Hematopoietic multipotent progenitor cell (in vitro differentiated cells): Measurements from ENCODE around the gene CHID1. TPM values are rescaled to one million over a fixed set of nuclear protein-coding genes. Genes with fewer than 3 reads are reported as not detected.

Experiments
- DNase-seq, 3 donors: peaks; one replicate each; pipeline ENCODE4 v3.0.0-alpha.2; 2011 to 2015; ENCODE audit warnings: low read depth in 2 of 3, low spot score in 2 of 3
- total RNA-seq: library from RNA; depleted of rRNA; stranded (reverse); fragments of >200 nt; gene quantifications from one replicate; pipeline ENCODE4 v1.2.3, GENCODE V29; 2012

Gene CHID1
- total RNA-seq, 1 donor = 36.1 TPM

DNA sequence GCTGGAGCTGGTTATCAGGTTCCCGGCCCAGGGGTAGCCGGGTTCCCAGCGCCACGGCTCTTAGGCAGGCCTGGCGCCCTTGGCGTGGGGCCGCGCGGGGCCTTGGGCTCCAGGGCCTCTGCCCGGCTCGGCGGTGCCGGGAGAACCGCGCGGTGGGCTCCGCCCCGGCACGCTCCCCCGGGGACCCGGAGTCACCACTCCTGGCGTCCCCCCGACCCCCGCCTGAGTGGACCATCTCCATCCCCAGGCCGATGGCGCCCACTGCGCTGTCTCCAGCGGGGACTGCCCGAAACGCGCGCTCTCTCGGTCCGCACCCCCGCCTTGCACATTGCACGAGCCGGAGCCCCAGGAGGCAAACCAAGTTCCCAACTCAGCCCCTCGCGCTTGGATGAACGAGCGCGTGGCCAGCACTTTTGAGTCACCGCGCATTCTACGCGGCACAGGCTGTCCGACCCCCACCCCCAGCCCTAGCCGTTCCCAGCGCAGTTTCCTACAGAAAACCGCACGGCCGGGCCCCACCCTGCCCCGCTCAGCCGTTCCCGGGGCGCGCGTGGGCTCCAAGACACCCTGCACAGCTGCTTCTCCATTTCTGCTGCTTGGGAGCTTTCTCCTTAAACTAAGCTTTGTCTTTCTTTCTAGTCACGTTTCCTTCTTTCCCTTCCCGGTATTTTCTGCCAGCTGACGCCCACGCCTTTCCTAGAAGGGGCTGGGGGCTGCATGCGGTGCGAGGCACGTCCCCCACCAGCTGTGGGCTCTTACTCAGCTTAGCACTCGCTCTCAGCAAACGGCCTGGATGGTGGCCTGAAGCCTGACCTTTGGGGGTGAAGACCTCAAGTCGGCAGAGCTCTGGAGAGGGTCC, 650 bp upstream of the CHID1 start:
- DNase-seq = peak in 2 of 3 donors; percentile 54 to 60

DNA sequence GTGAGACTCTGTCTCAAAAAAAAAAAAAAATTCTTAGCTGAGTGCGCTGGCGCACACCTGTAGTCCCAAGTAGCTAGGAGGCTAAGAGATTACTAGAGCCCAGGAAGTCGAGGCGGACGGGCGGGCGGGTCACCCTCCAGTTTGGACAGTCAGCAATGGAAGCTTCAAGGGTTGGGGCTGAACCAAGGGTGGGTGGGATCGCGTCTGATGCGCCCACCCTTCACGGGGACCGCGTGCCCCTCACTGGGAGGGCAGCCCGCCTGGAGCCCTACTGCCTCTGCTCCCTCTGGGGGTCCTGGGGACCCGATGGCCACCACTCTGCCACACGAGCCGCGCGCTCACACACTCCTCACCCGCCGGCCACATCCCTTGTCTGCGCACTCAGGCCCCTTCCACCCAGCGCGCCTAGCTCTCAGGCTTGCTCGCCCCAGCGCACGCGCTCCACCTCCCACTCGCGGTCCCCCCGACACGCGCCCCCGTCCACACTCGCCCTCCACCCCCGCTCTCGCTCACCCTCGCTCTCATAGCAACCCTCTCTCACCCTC, 494 bp downstream of the CHID1 start:
- DNase-seq = no peak

DNA sequence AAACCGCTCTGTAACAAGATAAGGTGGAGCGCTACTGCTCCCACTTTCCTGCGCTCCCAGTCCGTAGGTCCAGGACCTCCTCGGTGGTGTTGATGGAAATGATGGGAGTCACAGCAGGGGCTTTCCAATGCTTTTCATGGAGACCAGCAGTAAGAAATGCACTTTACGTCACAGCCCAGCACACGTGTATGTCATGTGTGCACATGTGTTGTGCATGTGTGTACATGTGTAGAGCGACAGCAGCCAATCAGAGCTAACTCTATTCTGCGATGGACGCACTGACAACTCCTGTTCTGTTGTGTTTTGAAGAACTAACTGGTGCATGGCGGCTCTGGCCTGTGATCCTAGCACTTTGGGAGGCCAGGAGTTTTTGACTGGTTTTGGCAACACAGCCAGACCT, 1.2 kb downstream of the CHID1 start:
- DNase-seq = no peak

DNA sequence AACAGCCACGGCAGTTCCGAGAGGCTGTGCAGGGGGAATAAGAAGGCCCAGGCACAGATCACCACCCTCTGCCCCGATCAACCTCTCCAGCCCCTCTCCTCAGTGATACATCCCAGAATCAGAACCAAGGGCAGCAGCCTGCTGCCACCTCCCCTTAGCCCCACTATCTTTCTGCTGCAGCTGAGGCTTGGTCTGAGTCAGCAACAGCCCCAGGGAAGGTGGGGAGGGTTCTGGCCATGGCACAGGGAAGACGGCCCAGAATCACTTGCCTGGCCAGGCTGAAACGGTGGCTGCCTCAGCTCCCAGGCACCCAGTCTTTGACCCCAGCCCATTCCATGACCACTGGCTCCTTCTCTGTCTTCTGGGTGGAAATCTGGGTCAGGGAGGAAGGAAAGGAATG, 2.3 kb downstream of the CHID1 start:
- no peak for DNase-seq

DNA sequence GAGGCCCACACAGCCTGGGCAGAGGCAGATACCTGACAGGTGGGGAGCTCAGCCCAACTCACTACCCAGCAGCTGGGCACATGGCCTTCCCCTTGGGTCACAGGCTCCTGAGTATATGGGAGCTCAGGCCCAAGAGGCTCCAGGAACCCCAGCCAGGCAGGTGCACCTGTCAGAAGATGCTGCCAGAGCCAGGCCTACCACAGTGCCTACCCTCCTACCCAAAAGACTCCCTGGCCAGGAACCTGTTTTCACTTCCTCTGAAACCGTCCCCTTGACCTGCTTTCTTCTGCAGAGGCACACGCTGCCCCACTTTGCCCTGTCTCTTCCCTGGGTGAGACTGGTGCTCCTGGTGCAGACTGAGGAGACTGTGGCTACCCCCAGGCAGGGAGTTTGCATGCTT, 2.9 kb downstream of the CHID1 start:
- no peak for DNase-seq

DNA sequence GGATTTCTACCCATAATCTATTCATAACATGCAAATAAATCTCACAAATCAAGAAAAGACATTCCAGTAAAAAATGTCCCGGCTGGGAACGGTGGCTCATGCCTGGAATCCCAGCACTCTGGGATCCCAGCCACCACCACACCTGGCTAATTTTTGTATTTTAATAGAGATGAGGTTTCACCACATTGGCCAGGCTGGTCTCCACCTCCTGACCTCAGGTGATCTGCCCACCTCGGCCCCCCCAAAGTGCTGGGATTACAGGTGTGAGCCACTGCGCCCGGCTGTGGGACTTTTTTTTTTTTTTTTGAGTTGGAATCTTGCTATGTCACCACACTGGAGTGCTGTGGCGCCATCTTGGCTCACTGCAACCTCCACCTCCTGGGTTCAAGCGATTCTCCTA, 4.7 kb downstream of the CHID1 start:
- DNase-seq = no peak

DNA sequence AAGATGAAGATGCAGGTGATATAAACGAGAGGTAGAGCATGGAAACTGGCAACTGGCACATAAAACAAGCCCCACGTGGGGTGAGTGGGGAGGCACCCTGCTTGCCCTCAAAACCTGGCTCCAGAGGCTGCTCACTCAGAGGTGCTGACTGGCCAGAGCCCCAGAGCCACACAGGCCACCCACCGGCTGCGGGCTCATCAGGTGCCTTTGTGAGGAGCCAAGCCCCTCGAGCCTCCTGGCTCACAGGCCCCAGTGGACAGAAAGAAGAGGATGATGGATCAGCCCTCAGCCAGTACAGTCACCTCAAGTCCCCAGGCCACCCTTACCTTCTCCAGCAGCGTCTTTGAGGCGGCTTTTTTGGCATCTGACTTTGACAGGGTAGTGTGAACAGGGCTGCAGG, 6.2 kb downstream of the CHID1 start:
- no peak for DNase-seq

DNA sequence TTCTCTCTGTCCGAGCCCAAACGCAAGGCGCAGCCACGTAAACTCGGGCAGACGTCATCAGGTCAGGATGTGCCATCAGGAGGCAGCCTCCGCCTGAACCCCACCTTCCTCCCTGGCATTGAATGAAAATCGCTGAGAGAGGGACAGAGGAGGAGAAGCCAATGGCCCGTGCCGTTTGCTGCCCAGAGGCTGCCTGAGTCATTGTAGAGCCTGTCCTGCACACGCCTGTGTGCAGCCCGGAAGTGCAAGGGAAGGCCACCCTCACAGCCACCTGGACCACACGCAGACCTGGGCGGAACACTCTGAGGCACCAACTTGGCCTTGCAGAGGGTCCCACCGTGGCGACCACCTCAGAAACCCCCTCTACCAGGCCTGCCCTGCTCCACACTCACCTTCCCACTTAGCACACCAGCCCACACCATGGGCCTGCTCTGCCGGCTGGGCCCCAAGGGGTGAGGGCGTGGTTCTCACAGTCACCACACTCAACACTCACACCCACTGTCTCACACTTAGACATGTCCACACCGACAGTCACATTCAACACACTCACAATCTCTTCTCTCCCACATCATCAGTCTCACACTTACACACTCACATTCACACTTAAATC, 9.1 kb downstream of the CHID1 start:
- no peak for DNase-seq

DNA sequence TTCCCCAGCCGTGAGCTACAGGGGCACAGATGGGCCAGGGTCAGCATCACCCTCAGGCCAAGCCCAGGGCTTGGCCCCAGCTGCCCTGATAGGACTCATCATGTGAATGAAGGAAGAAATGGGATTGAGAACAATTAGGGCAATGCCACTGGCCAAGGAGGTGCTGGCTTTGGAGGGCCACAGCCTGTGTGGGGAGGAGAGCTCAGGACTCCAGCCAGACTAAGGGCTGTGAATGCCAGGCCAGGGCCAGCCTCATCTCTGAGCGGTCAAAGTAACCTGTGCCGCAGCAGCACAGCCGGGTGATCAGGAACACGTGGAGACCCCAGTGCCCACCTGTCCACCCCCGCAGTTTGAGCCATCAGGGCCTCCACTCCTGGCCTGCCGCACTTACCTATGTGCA, 10.1 kb downstream of the CHID1 start:
- no peak for DNase-seq

DNA sequence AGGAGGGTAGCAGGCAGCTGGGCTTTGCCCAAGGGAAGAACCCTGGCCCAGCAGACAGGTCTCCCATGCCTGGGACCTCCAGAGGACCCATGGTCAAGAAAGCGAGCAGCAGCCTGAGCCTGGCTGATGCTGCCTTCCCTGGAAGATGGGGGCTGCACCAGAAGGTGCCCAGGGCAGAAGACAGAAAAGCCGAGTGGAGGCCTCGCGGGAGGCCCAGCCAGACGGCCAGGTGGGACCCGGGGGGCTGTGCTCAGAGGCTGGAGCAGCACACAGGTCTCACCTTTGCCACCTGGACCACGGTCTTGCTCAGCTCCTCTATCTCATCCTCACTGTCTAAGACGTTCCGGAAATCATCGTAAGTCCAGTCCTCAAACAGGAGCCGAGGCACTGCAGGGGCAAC, 10.9 kb downstream of the CHID1 start:
- DNase-seq = no peak

DNA sequence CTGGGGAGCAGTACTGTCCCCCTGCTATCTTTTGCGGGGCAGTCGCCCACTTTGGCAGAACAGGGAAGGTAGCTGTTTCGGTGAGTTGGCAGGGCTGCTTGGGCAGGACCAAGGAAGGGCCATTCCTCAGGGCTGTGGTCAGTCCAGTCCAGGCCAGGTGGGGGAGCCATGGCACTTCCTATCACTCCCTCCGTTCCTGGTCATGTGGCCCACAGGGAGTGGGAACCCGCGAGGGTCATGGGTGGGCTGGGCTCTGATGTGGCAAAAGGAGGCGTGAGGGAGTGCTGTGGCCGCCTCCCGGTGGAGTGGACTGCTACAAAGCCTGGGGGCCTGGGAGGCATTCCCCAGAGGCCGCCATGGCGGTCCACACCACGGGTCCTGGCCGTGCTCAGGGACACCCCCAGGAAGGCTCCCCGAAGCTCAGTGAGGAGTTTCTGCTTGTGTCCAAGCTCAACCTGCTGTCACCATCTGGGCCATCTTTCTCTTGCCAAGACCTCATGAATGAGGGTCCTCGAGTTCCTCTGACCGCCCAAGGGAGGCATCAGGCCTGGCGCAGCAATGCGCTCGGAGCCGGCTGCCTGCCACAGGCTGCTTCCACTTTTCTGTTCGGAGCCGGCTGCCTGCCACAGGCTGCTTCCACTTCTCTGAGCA, 11.9 kb downstream of the CHID1 start:
- no peak for DNase-seq

DNA sequence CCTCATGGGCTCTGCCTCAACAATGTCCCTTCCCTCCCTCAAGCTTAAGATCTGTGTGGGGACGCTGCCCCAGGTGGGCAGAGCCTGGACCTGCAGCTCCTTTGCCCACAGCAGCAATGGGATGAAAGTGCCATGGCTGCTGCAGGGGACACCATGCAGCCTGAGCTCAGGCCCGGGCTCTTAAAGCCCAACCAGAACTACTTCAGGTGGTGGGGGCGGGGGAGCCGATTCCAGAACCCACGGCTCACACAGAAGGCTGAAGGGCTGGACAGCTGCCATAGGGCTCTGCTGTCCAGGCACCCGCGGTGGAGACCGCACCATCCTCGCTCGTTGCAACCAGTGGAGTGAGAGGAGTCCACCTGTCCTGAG, 12.5 kb downstream of the CHID1 start:
- DNase-seq = peak in 1 of 3 donors; percentile 45

DNA sequence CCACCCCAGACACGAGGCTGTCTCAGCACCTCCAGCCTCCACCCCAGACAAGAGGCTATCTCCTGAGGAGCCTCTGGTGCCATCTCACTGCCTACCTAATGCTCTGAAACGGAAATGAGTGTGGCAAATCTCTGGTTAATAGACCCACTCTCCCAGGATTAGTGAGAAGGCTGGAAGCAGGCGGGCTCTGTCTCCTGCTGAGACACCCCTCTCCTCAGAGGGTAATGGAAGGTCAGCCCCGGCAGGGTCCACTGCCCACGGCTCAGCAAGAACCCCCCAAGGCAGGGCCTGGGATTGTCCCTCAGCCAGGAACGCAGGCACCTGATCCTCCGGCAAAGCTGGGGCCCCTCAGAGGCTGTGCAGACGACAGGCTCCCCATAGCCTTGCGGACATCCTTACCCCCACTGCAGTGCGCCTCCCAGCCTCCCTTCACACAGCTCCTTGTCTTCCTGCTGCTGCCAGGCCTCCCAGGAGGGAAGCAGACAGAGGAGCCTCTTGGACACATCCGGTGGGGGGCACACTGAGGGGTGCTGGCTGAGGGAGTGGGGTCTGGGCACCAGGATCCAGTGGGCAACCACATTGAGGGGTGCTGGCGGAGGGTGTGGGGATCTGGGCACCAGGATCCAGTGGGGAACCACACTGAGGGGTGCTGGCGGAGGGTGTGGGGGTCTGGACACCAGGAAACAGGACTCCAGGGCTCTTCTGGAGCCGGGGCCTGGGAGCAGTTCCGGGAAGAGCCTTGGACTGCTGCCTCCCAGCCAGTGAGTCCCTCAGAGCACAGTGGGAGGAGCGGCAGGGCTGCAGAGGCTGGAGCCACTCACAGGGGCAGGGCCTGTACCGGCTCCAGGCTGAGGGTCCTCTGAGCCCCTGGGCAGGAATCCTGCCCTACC, 13.1 kb downstream of the CHID1 start:
- no peak for DNase-seq

DNA sequence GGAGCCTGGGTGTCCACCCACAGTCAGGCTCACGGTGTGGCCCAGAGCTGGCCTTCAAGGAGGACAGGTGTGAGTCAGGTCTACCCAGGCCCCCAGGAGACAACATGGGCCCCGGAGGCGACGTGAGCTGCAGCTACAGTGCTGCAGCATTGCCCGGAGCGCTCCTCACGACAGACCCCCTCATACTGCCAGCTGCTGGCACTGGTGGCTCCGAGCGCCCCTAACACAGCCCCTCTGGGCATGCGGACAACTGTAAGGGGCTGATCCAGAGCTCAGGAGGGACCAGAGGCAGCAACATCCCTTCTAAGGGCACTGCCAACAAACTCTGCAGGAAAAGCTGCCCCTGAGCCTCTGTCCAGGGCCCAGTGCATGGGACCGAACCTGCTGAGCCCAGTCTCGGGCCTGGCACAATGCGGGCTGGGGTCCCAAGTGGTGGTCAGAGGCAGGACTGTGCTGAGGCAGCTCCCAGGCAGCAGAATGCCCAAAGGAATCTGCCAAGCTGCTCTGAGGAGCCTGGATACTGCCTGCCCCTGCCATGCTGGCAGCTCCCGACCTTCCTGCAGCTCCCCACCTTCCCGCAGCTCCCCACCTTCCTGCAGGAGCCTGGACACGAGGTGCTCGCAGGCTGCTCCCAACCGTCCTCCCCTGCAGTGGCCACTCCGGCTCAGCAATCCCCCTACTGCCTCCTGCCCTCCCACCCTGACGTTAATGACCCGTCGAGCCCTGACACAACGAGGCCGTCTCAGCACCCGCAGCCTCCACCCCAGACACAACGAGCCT, 15.1 kb downstream of the CHID1 start:
- DNase-seq = no peak

DNA sequence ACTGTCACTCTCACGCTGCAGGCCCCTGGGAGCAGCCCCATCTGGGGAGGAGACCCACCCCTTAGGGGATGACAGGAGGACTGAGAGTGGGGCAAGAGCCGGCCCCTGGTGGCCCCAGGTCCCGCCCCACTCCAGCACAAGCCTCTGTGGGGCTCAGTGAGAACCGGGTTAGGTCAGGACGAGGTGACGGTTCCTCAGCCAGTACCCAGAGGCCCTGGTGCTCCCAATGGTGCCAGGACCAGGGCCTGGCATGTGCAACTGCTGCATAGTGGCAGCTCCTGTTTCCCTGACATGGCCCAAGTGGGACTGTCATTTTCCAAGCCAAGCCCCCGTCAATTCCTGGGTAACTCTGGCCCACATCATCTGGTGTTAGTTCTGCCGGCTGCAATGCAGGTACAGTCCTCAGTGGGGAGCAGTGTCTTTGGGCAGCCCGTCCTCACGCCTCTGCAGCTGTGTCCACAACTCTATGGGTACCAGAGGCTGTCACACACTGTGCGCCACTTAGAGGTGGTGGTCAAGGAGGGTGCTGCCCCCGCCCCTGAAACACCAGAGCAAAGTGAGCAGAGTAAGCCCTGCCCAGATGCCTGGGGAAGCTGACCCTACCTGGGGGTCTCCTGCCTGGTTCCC, 15.9 kb downstream of the CHID1 start:
- DNase-seq = no peak

DNA sequence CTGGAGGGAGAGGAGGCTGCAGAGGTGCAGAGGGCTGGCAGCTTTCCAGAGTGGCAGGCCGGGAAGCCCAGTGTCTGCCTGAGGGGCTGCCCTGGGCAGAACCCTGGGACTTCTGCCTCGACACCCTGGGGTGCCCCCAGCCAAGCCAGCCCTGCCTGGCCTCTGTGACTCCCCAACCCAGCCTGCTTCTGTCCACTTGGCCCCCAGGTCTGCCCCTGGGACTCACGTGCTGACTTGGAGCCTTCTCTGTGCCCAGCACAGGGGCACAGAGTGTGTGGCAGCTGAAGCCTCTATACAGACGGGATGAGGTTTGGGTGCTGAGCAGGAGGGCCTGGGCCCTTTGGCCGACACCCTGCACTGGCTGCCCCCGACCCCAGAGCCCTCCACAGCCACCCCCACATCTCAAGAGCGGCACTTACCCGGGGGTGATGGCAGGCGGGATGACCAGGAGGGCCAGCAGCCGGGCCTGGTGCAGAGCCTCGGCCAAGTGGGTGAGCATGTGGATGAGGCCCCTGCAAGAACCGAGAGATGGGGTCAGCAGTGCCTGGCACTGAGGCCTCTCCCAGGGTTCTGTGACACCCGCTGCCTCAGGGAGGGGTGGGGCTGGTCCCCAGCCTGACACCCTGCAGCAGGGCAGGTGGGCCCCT, 17.5 kb downstream of the CHID1 start:
- no peak for DNase-seq

DNA sequence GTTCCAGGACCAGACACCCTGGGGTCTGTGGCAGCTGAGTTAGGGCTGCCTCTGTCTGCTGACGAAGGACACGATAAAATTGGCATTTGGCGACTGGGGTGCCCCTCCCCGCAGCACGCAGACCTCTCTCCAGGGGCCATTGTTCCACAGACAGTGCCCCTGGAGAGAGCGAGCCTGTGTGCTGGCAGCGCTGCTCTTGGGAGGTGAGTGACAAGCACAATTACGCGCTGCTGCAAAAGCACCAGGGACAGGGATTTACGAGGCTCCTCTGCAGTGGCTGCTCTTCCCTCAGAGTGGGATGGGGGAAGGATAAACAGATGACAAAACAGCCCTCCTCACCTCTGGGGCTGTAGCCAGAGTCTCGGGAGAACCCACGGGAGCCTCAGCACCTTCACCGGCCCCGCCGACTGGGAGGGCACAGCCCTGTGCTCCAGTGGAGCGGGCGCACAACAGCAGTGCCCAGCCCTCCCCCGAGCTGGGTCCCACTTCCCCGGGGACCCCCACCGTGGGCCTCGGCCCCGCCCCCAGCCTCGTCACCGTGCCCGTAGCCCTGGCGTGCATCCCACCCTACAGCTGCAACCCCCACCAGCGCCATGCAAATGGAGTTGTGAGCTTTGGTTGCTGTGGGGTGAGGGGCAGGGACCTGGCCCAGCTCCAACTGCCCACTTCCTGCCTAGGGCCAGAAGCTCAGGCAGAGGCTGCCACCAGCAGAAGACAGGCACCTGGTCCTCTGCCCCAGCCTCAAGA, 19.6 kb downstream of the CHID1 start:
- DNase-seq = no peak
